Neural progenitor cell (in vitro differentiated cells): ENCODE measurements around the gene HIGD2A.

Experiments used
- CTCF ChIP-seq: fragments of 200-600 bp; sonication (generic); IDR thresholded peaks from 2 replicates; pipeline ENCODE4 v1.5.1; 2017; ENCODE audit warnings: antibody characterized with exemption, mild to moderate bottlenecking
- EZH2 ChIP-seq: fragments of 200-600 bp; sonication (generic); IDR thresholded peaks from 2 replicates; pipeline ENCODE4 v1.6.1; 2017; ENCODE audit warnings: antibody characterized with exemption, mild to moderate bottlenecking, moderate library complexity

GRCh38 chr5:176350416-176350815, 38.1 kb upstream of the HIGD2A start:
- no peak for TF ChIP-seq CTCF
- TF ChIP-seq EZH2 = no peak
